NCI-H446 treated with DMSO at 0.1 percent for 48 hours (cell line): Measurements from ENCODE around the gene ABCA8.
"Not testable (repeated sequence)": the region's sequence is repeated elsewhere in the genome, so short reads cannot be mapped to it uniquely, and the experiment has no call there.

Source experiments
- DNase-seq: peaks from one replicate; lab custom pipeline; 2025; lab: John Stamatoyannopoulos, UW

Gene ABCA8

GRCh38 chr17:68829211-68829610 lies 126.0 kb downstream of the ABCA8 start:
- DNase-seq: no peak

- DNase-seq: no peak
These were observed 130.5 kb downstream of the ABCA8 start for GRCh38 chr17:68824707-68825106.

DNA sequence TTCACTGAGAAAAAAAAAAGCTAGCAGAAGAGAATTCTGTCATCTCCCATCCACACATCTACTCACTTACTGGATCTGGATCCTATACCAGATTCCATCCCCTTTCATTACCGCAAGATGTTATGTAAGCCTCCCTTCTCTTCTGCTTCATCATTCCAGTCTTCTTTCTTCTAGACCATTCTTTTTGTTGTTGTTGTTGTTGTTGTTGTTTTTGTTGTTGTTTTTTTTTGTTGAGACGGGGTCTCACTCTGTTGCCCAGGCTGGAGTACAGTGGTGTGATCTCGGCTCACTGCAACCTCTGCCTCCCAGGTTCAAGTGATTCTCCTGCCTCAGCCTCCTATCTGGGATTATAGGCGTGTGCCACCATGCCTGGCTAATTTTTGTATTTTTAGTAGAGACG lies 131.0 kb downstream of the ABCA8 start:
- DNase-seq: not testable (repeated sequence)

- DNase-seq: no peak
These were observed 132.4 kb downstream of the ABCA8 start for GRCh38 chr17:68822719-68823289.

DNA sequence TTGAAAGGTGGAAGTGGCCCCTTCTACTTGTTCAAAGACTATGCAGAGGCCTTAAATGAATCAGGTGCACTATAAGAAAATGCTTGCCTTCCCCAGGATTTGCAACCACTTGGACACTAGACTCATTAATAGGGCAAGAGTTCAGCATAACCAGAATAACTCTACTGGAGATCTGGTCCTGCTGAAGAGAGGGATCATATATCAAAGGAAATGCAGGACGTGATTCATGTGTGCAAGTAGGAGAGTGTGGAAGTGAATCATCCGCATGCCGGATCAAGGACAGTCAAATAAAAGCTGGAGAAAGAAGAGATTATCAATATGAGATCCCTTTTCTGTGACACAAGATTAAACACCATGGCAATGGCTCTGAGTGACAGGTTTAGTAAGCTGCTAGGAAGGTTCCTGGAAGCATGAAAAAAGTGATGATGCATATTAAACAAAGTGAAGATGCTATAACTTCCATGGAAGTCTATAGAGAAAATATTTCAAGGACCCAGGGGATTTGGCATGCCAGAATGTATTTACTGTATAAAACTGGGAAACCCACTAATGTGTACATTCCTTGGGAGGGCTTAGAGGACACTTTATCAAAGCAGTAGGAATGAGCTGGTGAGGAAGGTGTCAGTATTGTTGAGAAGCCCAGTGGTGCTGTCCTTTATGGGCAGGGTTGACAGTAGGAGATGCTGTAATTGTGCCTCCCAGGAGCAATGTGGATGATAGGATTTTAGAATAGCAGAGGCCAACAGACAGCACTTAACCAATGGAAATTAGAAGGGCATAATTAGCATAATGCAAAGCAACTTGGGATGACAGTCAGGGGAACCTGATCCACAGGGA lies 133.1 kb downstream of the ABCA8 start:
- no peak for DNase-seq

DNA sequence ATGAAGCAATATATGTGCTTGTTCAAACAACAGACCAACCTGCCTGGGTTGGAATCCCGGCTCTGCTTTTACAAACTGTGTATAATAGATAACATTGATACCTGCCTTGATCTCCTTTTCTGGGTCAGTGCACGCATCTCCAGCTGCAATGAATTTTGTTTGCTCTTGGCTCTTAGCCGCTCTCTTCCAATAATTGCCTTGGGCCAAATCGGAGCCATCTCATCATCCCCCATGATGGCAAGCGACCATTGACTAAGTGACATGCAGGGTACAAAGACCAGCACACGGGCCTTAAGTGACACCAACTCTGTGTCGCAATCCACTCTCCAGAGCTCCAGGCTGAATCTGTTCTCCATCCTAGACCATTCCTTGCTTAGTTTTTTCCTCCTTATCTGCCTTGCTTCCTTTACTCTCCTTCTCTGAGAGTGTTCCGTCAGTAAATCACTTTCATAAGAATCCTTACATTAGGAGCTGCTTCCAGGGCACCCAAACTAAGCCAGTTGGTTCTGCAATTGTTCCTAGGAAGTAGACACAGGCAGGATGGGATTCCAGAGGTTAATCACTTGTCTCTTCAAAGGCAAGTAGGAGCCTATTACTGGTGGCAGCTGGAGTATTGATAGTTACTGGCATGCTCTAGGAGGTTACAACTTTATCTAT lies 134.2 kb downstream of the ABCA8 start:
- DNase-seq: no peak

DNA sequence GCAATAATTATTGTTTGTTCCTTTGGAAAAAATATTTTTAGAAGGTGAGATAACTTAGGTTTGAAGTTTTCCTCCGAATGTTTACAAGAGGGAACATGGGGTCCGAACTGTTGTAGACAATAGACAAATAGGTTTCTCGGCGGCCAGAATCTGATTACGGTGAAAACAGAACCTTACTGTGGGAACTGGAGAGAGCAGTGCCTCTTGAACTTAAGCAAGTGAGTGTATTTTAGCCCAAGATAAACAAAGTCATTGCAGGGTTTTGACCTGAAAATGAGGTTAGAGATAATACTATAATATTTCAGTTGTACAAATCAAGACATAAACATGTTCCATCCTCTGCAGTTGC lies 134.7 kb downstream of the ABCA8 start:
- DNase-seq: no peak

- no peak for DNase-seq
These were observed 135.7 kb downstream of the ABCA8 start for GRCh38 chr17:68819465-68819864.
